NCI-H82 treated with DMSO at 0.1 percent for 48 hours (cell line): ENCODE data around the gene LRRTM3.

Experiments used
- DNase-seq: peaks from one replicate; lab custom pipeline; 2025; ENCODE audit not compliant: unreplicated experiment; lab: John Stamatoyannopoulos, UW

LRRTM3 gene

DNA sequence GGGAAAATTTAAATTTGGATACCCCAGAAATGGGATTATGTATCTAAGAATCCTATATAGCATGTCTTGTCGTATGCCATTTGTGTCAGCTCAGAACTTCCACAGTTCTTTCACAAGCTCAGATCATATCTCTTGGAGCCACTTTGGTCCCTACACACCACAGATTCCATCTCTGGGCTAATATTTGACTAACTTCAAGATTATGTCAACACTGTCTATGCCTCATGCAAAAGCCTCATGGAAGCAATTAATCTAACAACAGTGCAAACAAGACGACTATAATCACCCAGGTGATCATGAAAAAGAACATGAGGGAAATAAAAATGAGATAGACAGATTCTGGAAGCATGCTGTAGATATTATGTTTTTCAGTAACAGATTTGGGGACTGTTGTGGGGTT lies 189.1 kb downstream of the LRRTM3 start:
- no peak for DNase-seq

- DNase-seq, result no peak
Observed at GRCh38 chr10:67115972-67116371, 190.1 kb downstream of the LRRTM3 start.

- no peak for DNase-seq
Observed at GRCh38 chr10:67119651-67120050, 193.8 kb downstream of the LRRTM3 start.

DNA sequence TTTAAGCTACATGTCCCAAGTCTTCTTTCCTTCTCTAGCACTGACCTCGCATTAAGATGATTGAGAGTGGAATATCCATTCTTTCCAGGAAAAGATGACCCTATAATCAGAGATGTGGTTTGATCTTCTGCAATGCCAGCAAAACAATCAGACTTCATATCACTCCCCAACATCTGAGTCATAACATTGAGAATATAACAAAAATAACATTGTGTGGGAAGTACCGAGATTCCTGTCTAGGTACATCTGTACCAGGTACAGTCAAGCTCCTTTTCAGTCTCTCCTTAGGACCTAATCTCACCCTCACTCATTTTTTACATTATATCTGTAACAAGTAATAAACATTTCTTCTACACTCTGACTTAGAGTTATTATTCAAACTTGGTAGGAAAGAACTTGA lies 201.6 kb downstream of the LRRTM3 start:
- DNase-seq, result no peak

- DNase-seq, result no peak
Observed at GRCh38 chr10:67140641-67141040, 214.8 kb downstream of the LRRTM3 start.

GRCh38 chr10:67141300-67141699 lies 215.5 kb downstream of the LRRTM3 start:
- no peak for DNase-seq

GRCh38 chr10:67144530-67144929 lies 218.7 kb downstream of the LRRTM3 start:
- no peak for DNase-seq
